GM12874 (cell line): ENCODE data around the gene CTDP1.

ENCODE experiments used
- CTCF ChIP-seq: IDR thresholded peaks from 2 replicates; pipeline ENCODE4 v1.5.1; 2011; ENCODE audit warnings: low read depth, mild to moderate bottlenecking, control low read depth, low read length, moderate library complexity; ENCODE audit not compliant: insufficient read depth

CTDP1 gene

DNA sequence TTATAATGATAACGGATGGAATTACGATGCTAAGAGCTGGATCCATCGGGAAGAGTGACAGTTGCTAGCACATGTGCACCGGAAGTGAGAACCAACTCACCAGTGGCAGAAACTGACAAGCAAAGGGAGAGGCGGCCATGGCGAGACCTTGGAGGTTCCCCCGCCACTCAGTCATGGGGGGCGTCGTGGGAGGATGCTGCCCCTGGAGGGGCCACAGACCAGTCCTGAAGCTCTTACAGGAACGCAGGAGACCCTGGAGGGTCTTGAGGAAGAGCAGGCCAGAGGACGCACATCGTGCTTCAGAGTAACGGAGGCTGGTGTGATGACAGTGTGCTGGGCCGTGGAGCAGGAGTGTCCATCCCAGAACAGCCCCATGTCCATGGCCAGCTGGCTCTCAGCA is 65.0 kb downstream of the CTDP1 start:
- no peak for TF ChIP-seq CTCF

DNA sequence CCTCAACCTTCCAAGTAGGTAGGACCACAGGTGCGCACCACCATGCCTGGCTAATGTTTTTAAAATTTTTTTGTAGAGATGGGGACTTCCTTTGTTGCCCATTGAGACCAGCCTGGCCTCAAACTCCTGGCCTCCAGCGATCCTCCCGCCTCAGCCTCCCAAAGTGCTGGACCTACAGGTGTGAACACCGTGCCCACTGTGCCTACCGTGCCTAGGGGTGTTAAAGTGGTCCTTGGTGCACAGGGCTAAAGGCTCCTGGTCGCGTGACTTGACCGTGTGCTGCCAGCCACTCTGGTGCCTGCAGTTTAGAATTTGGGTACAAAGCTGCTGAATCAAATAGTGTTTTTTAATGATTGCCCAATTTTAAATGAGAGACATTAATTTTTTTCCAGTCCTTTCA is 67.1 kb downstream of the CTDP1 start:
- no peak for TF ChIP-seq CTCF

DNA sequence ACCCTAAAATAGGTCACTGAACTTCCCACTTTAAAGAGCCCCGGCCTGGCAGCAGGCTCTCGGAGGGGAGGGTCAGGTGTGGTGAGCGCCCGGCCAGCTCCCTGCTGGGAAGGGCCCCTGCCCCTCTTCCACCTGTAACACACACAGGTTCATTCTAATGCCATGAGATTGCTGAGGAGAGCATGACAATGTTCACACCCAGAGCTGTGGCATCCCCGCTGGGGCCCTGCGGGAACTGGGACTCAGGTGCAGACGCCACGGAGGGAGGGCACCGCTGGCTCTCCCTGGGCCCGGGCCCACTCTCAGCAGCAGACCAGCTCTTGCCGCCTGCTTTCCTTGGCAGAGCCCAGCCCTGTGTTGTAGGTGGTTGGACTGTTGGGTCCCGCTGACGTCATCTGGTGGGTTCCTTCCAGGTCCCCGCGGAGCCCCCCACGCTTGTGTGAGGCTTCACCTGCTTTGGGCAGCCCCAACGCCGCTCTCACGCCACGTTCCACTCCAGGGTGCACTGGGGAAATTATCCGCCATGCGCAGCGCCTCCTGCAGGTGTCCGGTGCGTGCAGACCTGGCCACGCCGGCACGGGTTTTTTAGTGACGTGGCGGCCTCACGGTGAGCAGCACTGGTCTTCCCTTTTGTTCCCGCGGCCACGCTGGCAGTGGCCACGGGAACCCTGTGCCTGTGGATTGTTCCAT is 67.7 kb downstream of the CTDP1 start:
- TF ChIP-seq CTCF: no peak

- TF ChIP-seq CTCF: no peak
Measured at GRCh38 chr18:79748321-79749180, 68.9 kb downstream of the CTDP1 start.

GRCh38 chr18:79749251-79750191 is 69.9 kb downstream of the CTDP1 start:
- TF ChIP-seq CTCF: no peak

GRCh38 chr18:79750980-79751571 is 71.5 kb downstream of the CTDP1 start:
- TF ChIP-seq CTCF: no peak
